Type B pancreatic cell (in vitro differentiated cells): ENCODE data around the gene ASCC1. TPM values are rescaled to one million over a fixed set of nuclear protein-coding genes. Genes with fewer than 3 reads are reported as not detected.

Experiments
- DNase-seq: peaks from one replicate; pipeline ENCODE4 v3.0.0; 2021; ENCODE audit warnings: mixed read lengths; ENCODE audit not compliant: unreplicated experiment; ENCODE audit errors: extremely low spot score
- H3K27ac Mint-ChIP-seq: 2 replicates; pipeline ENCODE4 v1.8.0; 2021; ENCODE audit warnings: mild to moderate bottlenecking, mixed read lengths
- H3K27me3 Mint-ChIP-seq: 2 replicates; pipeline ENCODE4 v1.8.0; 2021; ENCODE audit warnings: mixed read lengths
- H3K36me3 Mint-ChIP-seq: 2 replicates; pipeline ENCODE4 v1.8.0; 2021; ENCODE audit warnings: mixed read lengths
- H3K4me1 Mint-ChIP-seq: one replicate; pipeline ENCODE4 v1.8.0; 2021; ENCODE audit warnings: mixed read lengths; ENCODE audit not compliant: unreplicated experiment
- H3K4me3 Mint-ChIP-seq: 2 replicates; pipeline ENCODE4 v1.8.0; 2021; ENCODE audit warnings: mild to moderate bottlenecking, mixed read lengths
- H3K9me3 Mint-ChIP-seq: 2 replicates; pipeline ENCODE4 v1.8.0; 2021; ENCODE audit warnings: mixed read lengths
- total RNA-seq: library from RNA; stranded (reverse); gene quantifications from 2 replicates; pipeline ENCODE4 v1.2.1, GENCODE V29; 2021; ENCODE audit warnings: low replicate concordance
- TF ChIP-seq, protein P1 (sequence below): fragments of 200-600 bp; sonication (generic); conservative IDR thresholded peaks from 2 replicates; pipeline ENCODE4 v1.5.0; 2021; ENCODE audit warnings: antibody characterized with exemption, mild to moderate bottlenecking

ASCC1 gene
- total RNA-seq, 1 donor from 2014 or later = 32.8 TPM

DNA sequence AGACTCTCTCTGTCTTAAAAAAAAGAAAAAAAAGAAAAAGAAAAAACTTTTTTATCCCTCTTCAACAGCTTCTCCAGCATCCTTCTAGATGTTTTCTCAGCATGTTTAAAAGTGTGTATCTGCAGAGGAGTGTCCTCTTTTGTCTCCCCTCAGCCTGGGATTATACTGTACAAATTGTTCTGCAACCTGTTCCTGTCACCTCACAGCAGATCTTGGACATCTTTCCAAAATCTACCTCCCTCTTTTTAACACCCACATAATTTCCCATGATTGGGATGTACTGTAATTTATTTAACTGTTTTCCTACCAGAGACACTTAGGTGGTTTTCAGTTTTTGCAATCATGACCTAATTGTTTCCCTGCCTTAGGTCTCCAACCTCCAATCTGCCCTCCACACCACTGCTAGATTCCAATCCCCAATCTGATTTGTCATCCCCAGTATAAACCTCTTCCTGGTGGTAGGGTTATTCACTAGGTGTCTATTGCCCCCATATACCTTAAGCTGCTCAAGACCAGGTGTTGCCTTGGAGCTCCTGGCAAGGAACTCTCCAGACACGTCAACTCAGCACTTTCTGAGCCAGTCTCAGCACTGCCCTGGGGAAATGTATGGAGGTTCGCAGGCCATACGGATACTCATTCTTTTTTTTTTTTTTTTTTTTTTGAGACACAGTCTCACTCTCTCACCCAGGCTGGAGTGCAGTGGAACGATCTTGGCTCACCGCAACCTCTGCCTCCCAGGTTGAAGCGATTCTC lies 40.1 kb upstream of the ASCC1 start:
- Mint-ChIP-seq H3K27me3 (no peaks in the 10 kb centered on the region), H3K4me1 (peaks cover 56% of the 10 kb centered on the region), H3K27ac (peak overlapping the region; percentile 50)

GRCh38 chr10:72254813-72255568 lies 38.9 kb upstream of the ASCC1 start:
- Mint-ChIP-seq H3K27me3 (no peaks in the 10 kb centered on the region), H3K9me3 (no peaks in the 10 kb centered on the region), H3K27ac (peak overlapping the region; percentile 90), H3K4me1 (peaks cover 51% of the 10 kb centered on the region), H3K36me3 (no peaks in the 10 kb centered on the region), H3K4me3 (peak overlapping the region; percentile 76)
- TF ChIP-seq, protein P1, sequence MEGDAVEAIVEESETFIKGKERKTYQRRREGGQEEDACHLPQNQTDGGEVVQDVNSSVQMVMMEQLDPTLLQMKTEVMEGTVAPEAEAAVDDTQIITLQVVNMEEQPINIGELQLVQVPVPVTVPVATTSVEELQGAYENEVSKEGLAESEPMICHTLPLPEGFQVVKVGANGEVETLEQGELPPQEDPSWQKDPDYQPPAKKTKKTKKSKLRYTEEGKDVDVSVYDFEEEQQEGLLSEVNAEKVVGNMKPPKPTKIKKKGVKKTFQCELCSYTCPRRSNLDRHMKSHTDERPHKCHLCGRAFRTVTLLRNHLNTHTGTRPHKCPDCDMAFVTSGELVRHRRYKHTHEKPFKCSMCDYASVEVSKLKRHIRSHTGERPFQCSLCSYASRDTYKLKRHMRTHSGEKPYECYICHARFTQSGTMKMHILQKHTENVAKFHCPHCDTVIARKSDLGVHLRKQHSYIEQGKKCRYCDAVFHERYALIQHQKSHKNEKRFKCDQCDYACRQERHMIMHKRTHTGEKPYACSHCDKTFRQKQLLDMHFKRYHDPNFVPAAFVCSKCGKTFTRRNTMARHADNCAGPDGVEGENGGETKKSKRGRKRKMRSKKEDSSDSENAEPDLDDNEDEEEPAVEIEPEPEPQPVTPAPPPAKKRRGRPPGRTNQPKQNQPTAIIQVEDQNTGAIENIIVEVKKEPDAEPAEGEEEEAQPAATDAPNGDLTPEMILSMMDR = no peak
- no peak for DNase-seq

More for the DNA sequence above, 40.1 kb upstream of the ASCC1 start:
- Mint-ChIP-seq H3K36me3 (no peaks in the 10 kb centered on the region), H3K9me3 (no peaks in the 10 kb centered on the region), H3K4me3 (peak overlapping the region; percentile 49)
- DNase-seq = no peak
- TF ChIP-seq, protein P1 = no peak

DNA sequence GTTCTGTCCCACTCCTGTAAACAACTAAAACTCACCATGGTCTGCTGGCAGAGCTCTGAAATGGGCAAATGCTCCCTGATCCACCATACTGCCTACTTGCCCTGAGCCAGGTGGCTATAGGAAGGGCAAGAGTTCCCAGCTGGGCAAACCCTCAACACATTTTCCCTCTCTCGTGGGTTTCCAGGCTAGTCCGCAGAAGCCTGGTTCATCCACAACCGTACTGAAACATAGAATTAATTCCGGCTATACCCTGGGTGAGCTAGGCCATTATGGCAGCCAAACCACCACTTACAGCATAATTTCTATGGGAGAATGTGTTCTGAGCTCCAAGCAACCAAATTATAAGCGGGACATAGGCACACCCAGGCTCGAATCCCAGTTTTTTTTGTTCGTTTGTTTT lies 37.5 kb upstream of the ASCC1 start:
- Mint-ChIP-seq H3K27ac (peak overlapping the region; percentile 49), H3K4me3 (no peak overlapping the region), H3K9me3 (no peaks in the 10 kb centered on the region), H3K36me3 (no peaks in the 10 kb centered on the region), H3K4me1 (peaks cover 44% of the 10 kb centered on the region), H3K27me3 (no peaks in the 10 kb centered on the region)
- no peak for DNase-seq
- TF ChIP-seq, protein P1 = no peak

DNA sequence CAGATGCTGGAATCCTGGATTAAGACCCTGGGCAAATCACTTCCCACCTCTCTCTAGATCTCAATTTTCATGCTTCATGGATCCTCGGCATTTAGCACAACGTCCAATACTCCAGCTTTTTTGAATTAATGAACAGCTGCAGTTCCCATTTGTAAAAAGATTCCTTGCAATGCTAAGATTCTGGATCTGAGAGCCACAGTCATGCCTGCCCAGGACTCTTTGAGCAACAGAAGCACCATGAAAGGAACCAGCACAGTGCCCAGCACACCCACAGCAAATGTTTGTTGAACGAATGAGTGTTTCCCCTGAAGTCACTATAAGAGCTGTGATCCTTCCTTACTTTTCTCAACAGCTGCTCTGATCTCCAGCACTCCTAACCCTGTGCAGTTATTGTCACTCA lies 36.9 kb upstream of the ASCC1 start:
- no peak for DNase-seq
- peak overlapping the region; percentile 49 for H3K27ac Mint-ChIP-seq
- no peak overlapping the region for H3K4me3 Mint-ChIP-seq
- H3K36me3 Mint-ChIP-seq = no peaks in the 10 kb centered on the region
- peaks cover 50% of the 10 kb centered on the region for H3K4me1 Mint-ChIP-seq
- TF ChIP-seq, protein P1 = no peak
- no peaks in the 10 kb centered on the region for H3K9me3 Mint-ChIP-seq
- H3K27me3 Mint-ChIP-seq = no peaks in the 10 kb centered on the region

- Mint-ChIP-seq H3K4me1 (peaks cover 45% of the 10 kb centered on the region), H3K9me3 (no peaks in the 10 kb centered on the region), H3K36me3 (no peaks in the 10 kb centered on the region), H3K4me3 (no peak overlapping the region), H3K27ac (peak overlapping the region; percentile 56), H3K27me3 (no peaks in the 10 kb centered on the region)
- DNase-seq = no peak
- TF ChIP-seq, protein P1 = no peak
Observed at GRCh38 chr10:72251635-72252034, 35.6 kb upstream of the ASCC1 start.
